ENCODE measurements around the gene SHFL.

DNA sequence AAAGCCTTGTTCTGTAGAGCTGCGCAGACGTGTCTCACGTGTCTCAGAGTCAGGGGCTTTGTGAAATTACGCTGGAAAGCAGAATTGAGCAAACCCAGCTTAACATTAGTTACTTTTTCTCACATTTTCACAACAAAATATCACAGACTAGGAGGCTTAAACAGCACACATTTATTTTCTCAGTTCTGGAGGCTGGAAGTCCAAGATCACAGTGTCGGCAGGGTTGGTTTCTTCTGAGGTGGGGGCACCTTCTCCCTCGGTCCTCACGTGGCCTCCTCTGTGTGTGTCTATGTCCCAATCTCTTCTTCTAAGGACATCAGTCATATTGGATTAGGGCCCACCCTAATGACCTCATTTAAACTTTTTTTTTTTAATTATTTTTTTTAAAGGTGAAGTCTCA lies 38.3 kb downstream of the SHFL start:
- TF ChIP-seq EP300 (IDR thresholded peaks at IDR 0.05) (no peak), POLR2A (IDR thresholded peaks at IDR 0.05) (no peak)
- TF ChIP-seq, protein P1, sequence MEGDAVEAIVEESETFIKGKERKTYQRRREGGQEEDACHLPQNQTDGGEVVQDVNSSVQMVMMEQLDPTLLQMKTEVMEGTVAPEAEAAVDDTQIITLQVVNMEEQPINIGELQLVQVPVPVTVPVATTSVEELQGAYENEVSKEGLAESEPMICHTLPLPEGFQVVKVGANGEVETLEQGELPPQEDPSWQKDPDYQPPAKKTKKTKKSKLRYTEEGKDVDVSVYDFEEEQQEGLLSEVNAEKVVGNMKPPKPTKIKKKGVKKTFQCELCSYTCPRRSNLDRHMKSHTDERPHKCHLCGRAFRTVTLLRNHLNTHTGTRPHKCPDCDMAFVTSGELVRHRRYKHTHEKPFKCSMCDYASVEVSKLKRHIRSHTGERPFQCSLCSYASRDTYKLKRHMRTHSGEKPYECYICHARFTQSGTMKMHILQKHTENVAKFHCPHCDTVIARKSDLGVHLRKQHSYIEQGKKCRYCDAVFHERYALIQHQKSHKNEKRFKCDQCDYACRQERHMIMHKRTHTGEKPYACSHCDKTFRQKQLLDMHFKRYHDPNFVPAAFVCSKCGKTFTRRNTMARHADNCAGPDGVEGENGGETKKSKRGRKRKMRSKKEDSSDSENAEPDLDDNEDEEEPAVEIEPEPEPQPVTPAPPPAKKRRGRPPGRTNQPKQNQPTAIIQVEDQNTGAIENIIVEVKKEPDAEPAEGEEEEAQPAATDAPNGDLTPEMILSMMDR (IDR thresholded peaks at IDR 0.05), result no peak
